Activated naive CD4-positive, alpha-beta T cell treated with anti-CD3 and anti-CD28 coated beads, Interleukin-2, amount 10 ng/mL, durations not matched to agents 7 days and 5 days (primary cell): ENCODE measurements around the gene PRR35.

ENCODE experiments used
- CTCF ChIA-PET: fragments of 350-600 bp; sonication (Branson Sonifier 250); formaldehyde crosslinking; loops from one replicate; lab custom pipeline; 2021; ENCODE audit warnings: antibody characterized with exemption; lab: Charles Lee
- DNase-seq: peaks from one replicate; pipeline ENCODE4 v3.0.0-alpha.2; 2020
- H3K27ac Mint-ChIP-seq: one replicate; pipeline ENCODE4 v1.8.0; 2021; ENCODE audit warnings: mild to moderate bottlenecking, moderate library complexity, mixed read lengths
- H3K27me3 Mint-ChIP-seq: one replicate; pipeline ENCODE4 v1.8.0; 2021; ENCODE audit warnings: mild to moderate bottlenecking, mixed read lengths
- H3K36me3 Mint-ChIP-seq: one replicate; pipeline ENCODE4 v1.8.0; 2021; ENCODE audit warnings: mixed read lengths
- H3K4me1 Mint-ChIP-seq: one replicate; pipeline ENCODE4 v1.8.0; 2021; ENCODE audit warnings: mixed read lengths
- H3K4me3 Mint-ChIP-seq: one replicate; pipeline ENCODE4 v1.8.0; 2021; ENCODE audit warnings: mild to moderate bottlenecking, moderate library complexity, mixed read lengths
- H3K9me3 Mint-ChIP-seq: one replicate; pipeline ENCODE4 v1.8.0; 2021; ENCODE audit warnings: mixed read lengths

Gene PRR35

GRCh38 chr16:551210-551609, 9.0 kb upstream of the PRR35 start:
- no peak for DNase-seq
- CTCF ChIA-PET, result no interaction called here
- H3K9me3 Mint-ChIP-seq, result no peaks in the 10 kb centered on the region

GRCh38 chr16:552171-552570, 8.0 kb upstream of the PRR35 start:
- CTCF ChIA-PET, result no interaction called here
- H3K4me3 Mint-ChIP-seq, result no peak overlapping the region

More at GRCh38 chr16:551210-551609, 9.0 kb upstream of the PRR35 start:
- H3K27me3 Mint-ChIP-seq, result no peaks in the 10 kb centered on the region
- no peak overlapping the region for H3K4me3 Mint-ChIP-seq
- no peak overlapping the region for H3K27ac Mint-ChIP-seq
- H3K36me3 Mint-ChIP-seq, result peaks cover 4% of the 10 kb centered on the region
- H3K4me1 Mint-ChIP-seq, result no peaks in the 10 kb centered on the region

GRCh38 chr16:553601-554296, 6.4 kb upstream of the PRR35 start:
- Mint-ChIP-seq H3K36me3 (peaks cover 4% of the 10 kb centered on the region), H3K27ac (no peak overlapping the region), H3K9me3 (no peaks in the 10 kb centered on the region), H3K4me3 (no peak overlapping the region), H3K27me3 (peaks cover 16% of the 10 kb centered on the region), H3K4me1 (no peaks in the 10 kb centered on the region)
- DNase-seq, result no peak
- CTCF ChIA-PET, result no interaction called here

More at GRCh38 chr16:552171-552570, 8.0 kb upstream of the PRR35 start:
- Mint-ChIP-seq H3K36me3 (peaks cover 4% of the 10 kb centered on the region), H3K4me1 (no peaks in the 10 kb centered on the region), H3K27ac (no peak overlapping the region), H3K9me3 (no peaks in the 10 kb centered on the region), H3K27me3 (peaks cover under 1% of the 10 kb centered on the region)
- no peak for DNase-seq

- Mint-ChIP-seq H3K4me1 (no peaks in the 10 kb centered on the region), H3K4me3 (no peak overlapping the region), H3K9me3 (no peaks in the 10 kb centered on the region), H3K36me3 (peaks cover 4% of the 10 kb centered on the region), H3K27me3 (peaks cover 21% of the 10 kb centered on the region), H3K27ac (no peak overlapping the region)
- CTCF ChIA-PET, result no interaction called here
- no peak for DNase-seq
Observed at GRCh38 chr16:554297-554621, 5.9 kb upstream of the PRR35 start.

GRCh38 chr16:554640-555365, 5.4 kb upstream of the PRR35 start:
- Mint-ChIP-seq H3K9me3 (no peaks in the 10 kb centered on the region), H3K4me3 (no peak overlapping the region), H3K27me3 (peaks cover 26% of the 10 kb centered on the region), H3K36me3 (peaks cover 4% of the 10 kb centered on the region), H3K27ac (no peak overlapping the region), H3K4me1 (no peaks in the 10 kb centered on the region)
- DNase-seq, result no peak
- CTCF ChIA-PET, result no interaction called here

GRCh38 chr16:555528-556473, 4.4 kb upstream of the PRR35 start:
- no peak overlapping the region for H3K4me3 Mint-ChIP-seq
- peaks cover 27% of the 10 kb centered on the region for H3K27me3 Mint-ChIP-seq
- DNase-seq, result no peak
- H3K36me3 Mint-ChIP-seq, result peaks cover 4% of the 10 kb centered on the region
- no peak overlapping the region for H3K27ac Mint-ChIP-seq
- CTCF ChIA-PET, result no interaction called here
- H3K9me3 Mint-ChIP-seq, result no peaks in the 10 kb centered on the region
- no peaks in the 10 kb centered on the region for H3K4me1 Mint-ChIP-seq

GRCh38 chr16:556474-557173, 3.6 kb upstream of the PRR35 start:
- H3K27ac Mint-ChIP-seq, result no peak overlapping the region
- H3K27me3 Mint-ChIP-seq, result peaks cover 35% of the 10 kb centered on the region
- no peaks in the 10 kb centered on the region for H3K4me1 Mint-ChIP-seq
- CTCF ChIA-PET, result no interaction called here
- H3K36me3 Mint-ChIP-seq, result peaks cover 2% of the 10 kb centered on the region
- no peak for DNase-seq
- H3K9me3 Mint-ChIP-seq, result no peaks in the 10 kb centered on the region
- no peak overlapping the region for H3K4me3 Mint-ChIP-seq

GRCh38 chr16:557463-558297, 2.5 kb upstream of the PRR35 start:
- no peak for DNase-seq
- Mint-ChIP-seq H3K27me3 (peaks cover 45% of the 10 kb centered on the region), H3K27ac (no peak overlapping the region), H3K4me1 (no peaks in the 10 kb centered on the region), H3K4me3 (no peak overlapping the region), H3K9me3 (no peaks in the 10 kb centered on the region), H3K36me3 (peaks cover 2% of the 10 kb centered on the region)
- CTCF ChIA-PET, result no interaction called here

GRCh38 chr16:558298-559020, 1.7 kb upstream of the PRR35 start:
- Mint-ChIP-seq H3K4me3 (no peak overlapping the region), H3K4me1 (no peaks in the 10 kb centered on the region), H3K27me3 (peaks cover 52% of the 10 kb centered on the region), H3K27ac (no peak overlapping the region), H3K9me3 (no peaks in the 10 kb centered on the region), H3K36me3 (peaks cover 2% of the 10 kb centered on the region)
- CTCF ChIA-PET, result no interaction called here
- no peak for DNase-seq

GRCh38 chr16:559021-559380, 1.2 kb upstream of the PRR35 start:
- Mint-ChIP-seq H3K4me3 (no peak overlapping the region), H3K27ac (no peak overlapping the region), H3K9me3 (no peaks in the 10 kb centered on the region), H3K4me1 (no peaks in the 10 kb centered on the region), H3K36me3 (peaks cover 2% of the 10 kb centered on the region), H3K27me3 (peaks cover 52% of the 10 kb centered on the region)
- CTCF ChIA-PET, result no interaction called here
- DNase-seq, result no peak

GRCh38 chr16:559411-560203, 587 bp upstream of the PRR35 start:
- H3K4me3 Mint-ChIP-seq, result no peak overlapping the region
- peaks cover 52% of the 10 kb centered on the region for H3K27me3 Mint-ChIP-seq
- no peak for DNase-seq
- CTCF ChIA-PET, result no interaction called here
- no peak overlapping the region for H3K27ac Mint-ChIP-seq
- no peaks in the 10 kb centered on the region for H3K4me1 Mint-ChIP-seq
- H3K9me3 Mint-ChIP-seq, result no peaks in the 10 kb centered on the region
- no peaks in the 10 kb centered on the region for H3K36me3 Mint-ChIP-seq

- Mint-ChIP-seq H3K27me3 (peaks cover 52% of the 10 kb centered on the region), H3K4me3 (no peak overlapping the region), H3K9me3 (no peaks in the 10 kb centered on the region), H3K36me3 (no peaks in the 10 kb centered on the region), H3K27ac (no peak overlapping the region), H3K4me1 (no peaks in the 10 kb centered on the region)
- no peak for DNase-seq
- CTCF ChIA-PET, result no interaction called here
Observed at GRCh38 chr16:560701-561412, 663 bp downstream of the PRR35 start.
